Eye (tissue), 1 donor: Measurements from ENCODE around the gene PHF8.

Experiments
- DNase-seq: peaks from one replicate; pipeline ENCODE4 v3.0.0-alpha.2; 2015

PHF8 gene

GRCh38 chrX:54044126-54044876 is at the start of gene PHF8:
PHF8 (minus strand) TSS chrX:54044473; CDS start chrX:54042728, 1,745 bp downstream.
- peak; percentile 96 for DNase-seq

GRCh38 chrX:54093571-54093970 is 49.3 kb upstream of the PHF8 start:
- DNase-seq = no peak

GRCh38 chrX:54093159-54093558 is 48.9 kb upstream of the PHF8 start:
- no peak for DNase-seq

GRCh38 chrX:54090880-54091279 is 46.6 kb upstream of the PHF8 start:
- no peak for DNase-seq

GRCh38 chrX:54089191-54089590 is 44.9 kb upstream of the PHF8 start:
- DNase-seq = no peak

- DNase-seq = peak; percentile 1
Observed at GRCh38 chrX:54087661-54088060, 43.4 kb upstream of the PHF8 start.

GRCh38 chrX:54085666-54086065 is 41.4 kb upstream of the PHF8 start:
- no peak for DNase-seq

GRCh38 chrX:54076903-54077302 is 32.6 kb upstream of the PHF8 start:
- no peak for DNase-seq

GRCh38 chrX:54074826-54075225 is 30.6 kb upstream of the PHF8 start:
- no peak for DNase-seq

- no peak for DNase-seq
Observed at GRCh38 chrX:54067766-54068165, 23.5 kb upstream of the PHF8 start.

GRCh38 chrX:54066841-54067240 is 22.6 kb upstream of the PHF8 start:
- no peak for DNase-seq

GRCh38 chrX:54064564-54064963 is 20.3 kb upstream of the PHF8 start:
- no peak for DNase-seq

GRCh38 chrX:54063361-54063760 is 19.1 kb upstream of the PHF8 start:
- no peak for DNase-seq

GRCh38 chrX:54049801-54050200 is 5.5 kb upstream of the PHF8 start:
- no peak for DNase-seq

- DNase-seq = no peak
Observed at GRCh38 chrX:54048412-54048811, 4.1 kb upstream of the PHF8 start.

- DNase-seq = no peak
Observed at GRCh38 chrX:54045563-54046228, 1.4 kb upstream of the PHF8 start.

GRCh38 chrX:54044877-54045338 is 635 bp upstream of the PHF8 start:
- DNase-seq = no peak

GRCh38 chrX:54043541-54044125 is 640 bp downstream of the PHF8 start:
- DNase-seq = peak; percentile 52

GRCh38 chrX:54043056-54043455 is 1.2 kb downstream of the PHF8 start:
- DNase-seq = peak; percentile 40

GRCh38 chrX:54042609-54043021 is 1.7 kb downstream of the PHF8 start:
- peak; percentile 68 for DNase-seq

GRCh38 chrX:54030329-54030728 is 13.9 kb downstream of the PHF8 start:
- no peak for DNase-seq

- DNase-seq = no peak
Observed at GRCh38 chrX:54029529-54030143, 14.6 kb downstream of the PHF8 start.

- DNase-seq = no peak
Observed at GRCh38 chrX:54024350-54024749, 19.9 kb downstream of the PHF8 start.
